HEK293 (cell line): Measurements from ENCODE around the gene ACAD9.

Experiments used
- CTCF ChIA-PET: fragments of 350-600 bp; formaldehyde crosslinking; extraction: SDS; loops from one replicate; lab custom pipeline; 2021; ENCODE audit warnings: antibody characterized with exemption; lab: Yijun Ruan, JAX
- POLR2A ChIA-PET: fragments of 300-600 bp; formaldehyde crosslinking; extraction: SDS; loops from one replicate; lab custom pipeline; 2020; ENCODE audit warnings: antibody characterized with exemption, inconsistent platforms; lab: Yijun Ruan, JAX
- H3K27ac ChIP-seq: fragments of 200-500 bp; sonication (Bioruptor generic); 2 replicates; pipeline ENCODE4 v1.5.1; 2014; ENCODE audit warnings: low read depth, low read length, control low read depth, inconsistent platforms; ENCODE audit errors: extremely low read depth
- H3K36me3 ChIP-seq, 2 experiments: fragments of 200-500 bp in 1 of 2; sonication (Bioruptor generic) in 1 of 2; 1 replicate in 1 of 2; 2 replicates in 1 of 2; pipeline ENCODE4 v1.5.1; 2014 to 2017; ENCODE audit warnings: inconsistent platforms in 2 of 2, low read length in 2 of 2; ENCODE audit not compliant: control insufficient read depth in 2 of 2, insufficient read depth in 1 of 2
- H3K4me1 ChIP-seq: fragments of 200-500 bp; sonication (Bioruptor generic); 2 replicates; pipeline ENCODE4 v1.5.1; 2014; ENCODE audit warnings: mild to moderate bottlenecking, low read length, inconsistent platforms; ENCODE audit not compliant: control insufficient read depth, insufficient read depth
- H3K4me3 ChIP-seq: 2 replicates; pipeline ENCODE4 v1.5.1; 2011; ENCODE audit warnings: low read depth, mild to moderate bottlenecking, control low read depth, low read length, moderate library complexity
- H3K9me3 ChIP-seq: fragments of 200-500 bp; sonication (Bioruptor generic); 2 replicates; pipeline ENCODE4 v1.5.1; 2014; ENCODE audit warnings: low read depth, low read length, inconsistent platforms; ENCODE audit not compliant: control insufficient read depth, insufficient read depth
- BCL6B ChIP-seq: fragments of 450-650 bp; formaldehyde crosslinking; IDR thresholded peaks from 2 replicates; pipeline ENCODE4 v1.5.1; 2017; ENCODE audit warnings: missing biosample characterization, missing genetic modification characterization
- GFI1B ChIP-seq: fragments of 450-650 bp; formaldehyde crosslinking; IDR thresholded peaks from 2 replicates; pipeline ENCODE4 v1.5.1; 2016; ENCODE audit warnings: missing biosample characterization, missing genetic modification characterization
- MZF1 ChIP-seq: fragments of 450-650 bp; formaldehyde crosslinking; IDR thresholded peaks from 2 replicates; pipeline ENCODE4 v1.5.1; 2017; ENCODE audit warnings: missing biosample characterization, missing genetic modification characterization, borderline replicate concordance
- OVOL3 ChIP-seq: fragments of 450-650 bp; formaldehyde crosslinking; IDR thresholded peaks from 2 replicates; pipeline ENCODE4 v1.5.1; 2016; ENCODE audit warnings: missing biosample characterization, missing genetic modification characterization
- PBX3 ChIP-seq: sonication (generic); formaldehyde crosslinking; IDR thresholded peaks from 2 replicates; pipeline ENCODE4 v1.8.1; 2022; ENCODE audit warnings: mild to moderate bottlenecking, moderate library complexity, missing genetic modification reagents
- PRDM10 ChIP-seq: fragments of 450-650 bp; formaldehyde crosslinking; IDR thresholded peaks from 2 replicates; pipeline ENCODE4 v1.5.1; 2016; ENCODE audit warnings: missing biosample characterization, missing genetic modification characterization
- PRDM6 ChIP-seq: fragments of 450-650 bp; formaldehyde crosslinking; IDR thresholded peaks from 2 replicates; pipeline ENCODE4 v1.5.1; 2017; ENCODE audit warnings: missing biosample characterization, missing genetic modification characterization
- SCRT1 ChIP-seq: fragments of 450-650 bp; formaldehyde crosslinking; IDR thresholded peaks from 2 replicates; pipeline ENCODE4 v1.5.1; 2016; ENCODE audit warnings: missing biosample characterization, missing genetic modification characterization, borderline replicate concordance
- SETDB1 ChIP-seq: IDR thresholded peaks from one replicate; pipeline ENCODE4 v1.6.1; 2017; ENCODE audit warnings: mild to moderate bottlenecking, low read length, moderate library complexity, mixed read lengths; ENCODE audit not compliant: insufficient read length
- WT1 ChIP-seq: fragments of 450-650 bp; formaldehyde crosslinking; IDR thresholded peaks from 2 replicates; pipeline ENCODE4 v1.5.1; 2016; ENCODE audit warnings: missing biosample characterization, missing genetic modification characterization
- YY1 ChIP-seq: fragments of 450-650 bp; formaldehyde crosslinking; IDR thresholded peaks from 2 replicates; pipeline ENCODE4 v1.5.1; 2018; ENCODE audit warnings: missing biosample characterization, missing genetic modification characterization
- ZBTB1 ChIP-seq: fragments of 450-650 bp; formaldehyde crosslinking; IDR thresholded peaks from 2 replicates; pipeline ENCODE4 v1.5.1; 2016; ENCODE audit warnings: missing biosample characterization, missing genetic modification characterization
- ZBTB20 ChIP-seq: fragments of 450-650 bp; formaldehyde crosslinking; IDR thresholded peaks from 2 replicates; pipeline ENCODE4 v1.5.1; 2016; ENCODE audit warnings: missing biosample characterization, missing genetic modification characterization
- ZEB2 ChIP-seq: fragments of 450-650 bp; formaldehyde crosslinking; IDR thresholded peaks from 2 replicates; pipeline ENCODE4 v1.5.1; 2016; ENCODE audit warnings: missing biosample characterization, missing genetic modification characterization
- ZNF121 ChIP-seq: fragments of 450-650 bp; formaldehyde crosslinking; IDR thresholded peaks from 2 replicates; pipeline ENCODE4 v1.5.1; 2016; ENCODE audit warnings: missing biosample characterization, missing genetic modification characterization
- ZNF148 ChIP-seq: fragments of 450-650 bp; formaldehyde crosslinking; IDR thresholded peaks from 2 replicates; pipeline ENCODE4 v1.5.0; 2017; ENCODE audit warnings: missing biosample characterization, missing genetic modification characterization, borderline replicate concordance
- ZNF19 ChIP-seq: fragments of 450-650 bp; formaldehyde crosslinking; IDR thresholded peaks from 2 replicates; pipeline ENCODE4; 2016; ENCODE audit warnings: missing biosample characterization, missing genetic modification characterization, low read depth
- ZNF398 ChIP-seq: fragments of 450-650 bp; formaldehyde crosslinking; IDR thresholded peaks from 2 replicates; pipeline ENCODE4 v1.5.1; 2017; ENCODE audit warnings: missing biosample characterization, missing genetic modification characterization
- ZNF596 ChIP-seq: fragments of 450-650 bp; IDR thresholded peaks from 2 replicates; pipeline ENCODE4 v1.5.0; 2018; ENCODE audit warnings: missing biosample characterization, mild to moderate bottlenecking, missing genetic modification characterization, moderate library complexity
- ZNF707 ChIP-seq: fragments of 450-650 bp; formaldehyde crosslinking; IDR thresholded peaks from 2 replicates; pipeline ENCODE4 v1.5.1; 2016; ENCODE audit warnings: missing biosample characterization, missing genetic modification characterization
- ZNF76 ChIP-seq: fragments of 450-650 bp; formaldehyde crosslinking; IDR thresholded peaks from 2 replicates; pipeline ENCODE4; 2016; ENCODE audit warnings: low read depth, missing biosample characterization, missing genetic modification characterization, borderline replicate concordance

ACAD9 gene

GRCh38 chr3:128872282-128872681 is 7.1 kb upstream of the ACAD9 start:
- H3K4me3 ChIP-seq, result no peak overlapping the region
- H3K36me3 ChIP-seq, result peaks cover 0 to 13% of the 10 kb centered on the region in 2 experiments; a peak in 1 of 3 replicates
- H3K27ac ChIP-seq, result no peak overlapping the region
- H3K4me1 ChIP-seq, result no peaks in the 10 kb centered on the region
- CTCF ChIA-PET, result interaction anchor here (0.6 to 1.2 kb wide), 3 partner anchors 18 to 192 kb away, joined by 3 to 5 read pairs (median 3); no protein-coding TSS in a partner anchor
- TF ChIP-seq ZNF76 (no peak), ZNF121 (peak; percentile 58; the same call in 1 of the 2 replicates), ZNF707 (no peak), ZBTB20 (tag by site-specific recombination) (no peak)
- TF ChIP-seq, all 188 proteins: peak for 1
- H3K9me3 ChIP-seq, result no peaks in the 10 kb centered on the region
- POLR2A ChIA-PET, result interaction anchor here (0.6 kb wide), 1 partner anchor 227 kb away, joined by 3 read pairs; no protein-coding TSS in a partner anchor

GRCh38 chr3:128872744-128873143 is 6.7 kb upstream of the ACAD9 start:
- Histone ChIP-seq H3K36me3 (peaks cover 0 to 11% of the 10 kb centered on the region in 2 experiments; a peak in 1 of 3 replicates), H3K9me3 (no peaks in the 10 kb centered on the region), H3K27ac (no peak overlapping the region), H3K4me1 (no peaks in the 10 kb centered on the region), H3K4me3 (no peak overlapping the region)
- TF ChIP-seq PBX3 (CRISPR knock-in tag), result no peak
- no peak for TF ChIP-seq OVOL3 (tag by site-specific recombination)
- no peak for TF ChIP-seq YY1
- TF ChIP-seq PRDM6 (tag by site-specific recombination), result no peak
- no peak for TF ChIP-seq ZNF148 (tag by site-specific recombination)
- TF ChIP-seq SCRT1 (tag by site-specific recombination), result no peak
- no peak for TF ChIP-seq ZNF596 (tag by site-specific recombination)
- no peak for TF ChIP-seq PRDM10
- no peak for TF ChIP-seq SETDB1
- TF ChIP-seq ZNF398 (tag by site-specific recombination), result no peak
- no peak for TF ChIP-seq GFI1B (tag by site-specific recombination)
- no peak for TF ChIP-seq WT1 (tag by site-specific recombination)
- no peak for TF ChIP-seq MZF1
- no peak for TF ChIP-seq BCL6B
- TF ChIP-seq ZBTB1 (tag by site-specific recombination), result no peak
- TF ChIP-seq ZNF76, result no peak
- no peak for TF ChIP-seq ZEB2 (tag by site-specific recombination)
- no peak for TF ChIP-seq ZNF19 (tag by site-specific recombination)
- CTCF ChIA-PET, result interaction anchor here (0.6 kb wide), 1 partner anchor 28 kb away, joined by 3 read pairs; no protein-coding TSS in a partner anchor
- POLR2A ChIA-PET, result no interaction called here
